ENCODE data around the gene C12orf54. TPM values are rescaled to one million over a fixed set of nuclear protein-coding genes. Genes with fewer than 3 reads are reported as not detected.

The C12orf54 gene
- total and polyA plus RNA-seq, 10 of the 15 experiments (the other 5 are each of a cell fraction or from before 2014, with no cell fraction given) = 0.79 to 7.8 (median 4.2) TPM

DNA sequence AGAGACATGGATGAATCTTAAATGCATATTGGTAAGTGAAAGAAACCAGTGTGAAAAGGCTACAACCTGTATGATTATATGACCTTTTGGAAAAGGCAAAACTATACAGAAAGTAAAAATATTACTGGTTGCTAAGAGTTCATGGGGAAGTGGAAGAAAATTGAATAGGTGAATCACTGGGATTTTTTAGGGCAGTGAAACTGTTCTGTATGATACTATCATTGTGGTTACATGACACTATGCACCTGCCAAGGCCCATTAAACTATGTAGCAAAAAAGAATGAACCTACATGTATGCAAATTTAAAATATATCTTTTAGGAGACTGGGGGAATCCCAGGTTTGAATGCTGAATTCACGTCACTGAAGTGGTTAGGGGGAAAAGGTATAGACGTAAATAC is 30.6 kb downstream of the C12orf54 start:
- Histone ChIP-seq H3K27ac (ENCODE audit: control insufficient read depth, insufficient read depth) (no peak overlapping the region), H3K4me2 (ENCODE audit: control insufficient read depth, insufficient read depth) (peak overlapping the region; percentile 13; the same call in 1 of the 2 replicates), H3K27me3 (replicated peaks in 1 of 2; ENCODE audit: control insufficient read depth in 2 of 2, insufficient read depth in 2 of 2, low read length in 1 of 2) (no peaks in the 10 kb centered on the region), H3K36me3 (ENCODE audit: control insufficient read depth in 2 of 2, insufficient read depth in 2 of 2, low read length in 1 of 2) (no peaks in the 10 kb centered on the region), H3K9ac (ENCODE audit: control insufficient read depth, insufficient read depth, low read length) (no peak overlapping the region), H3K4me3 (no peak overlapping the region), H3K9me3 (replicated peaks; ENCODE audit: control insufficient read depth, insufficient read depth, low read length) (peaks cover 4% of the 10 kb centered on the region; the same call in 2 of the 3 replicates), H3K4me1 (ENCODE audit: control insufficient read depth, insufficient read depth, low read length) (no peaks in the 10 kb centered on the region), H3K79me2 (ENCODE audit: control insufficient read depth, insufficient read depth, low read length) (no peaks in the 10 kb centered on the region), H4K20me1 (ENCODE audit: control insufficient read depth, insufficient read depth) (no peaks in the 10 kb centered on the region), H2AFZ (ENCODE audit: control insufficient read depth, low read depth, low read length) (no peak overlapping the region)
- WGBS (ENCODE audit: insufficient coverage, insufficient replicate concordance, low lambda C conversion rate, missing lambda C conversion rate) = 0% methylated on average over 2 of the region's 2 CpGs
- FAIRE-seq = peak; percentile 7
- SMC1A ChIA-PET (ENCODE audit: uncharacterized antibody, unreplicated experiment) = interaction anchor here (1.0 kb wide), 1 partner anchor 23 kb away, joined by 9 read pairs; no protein-coding TSS in a partner anchor
- peak; percentile 97 for ATAC-seq
- BruUV-seq (replicated peaks) = no TSS peak
- in situ Hi-C loops (cut with MboI) = no loop called here
- CTCF ChIA-PET = no interaction called here
- RAD21 ChIA-PET (ENCODE audit: unreplicated experiment) = no interaction called here
- POLR2A ChIA-PET = no interaction called here
- intact Hi-C loops (cut with micrococcal nuclease; ENCODE audit: unreplicated experiment) = loop anchor here (2.0 kb wide), 1 partner anchor 28 kb away; no protein-coding TSS in a partner anchor
- DNase-seq (ENCODE audit: low read depth, low spot score) = peak; percentile 38
- TF ChIP-seq IKZF2 (IDR thresholded peaks at IDR 0.05) (peak; percentile 68 to 75), EP300 (IDR thresholded peaks at IDR 0.05; ENCODE audit: borderline replicate concordance in 1 of 2, control insufficient read depth in 1 of 2, low read depth in 2 of 2, low read length in 2 of 2) (peak in 1 of 2 experiments; percentile 71; a peak in 3 of 4 replicates), GATAD2B (conservative IDR thresholded peaks at IDR 0.05; ENCODE audit: low read depth) (no peak), CHD1 (IDR thresholded peaks at IDR 0.05; ENCODE audit: low read depth, low read length) (no peak), ZSCAN29 (IDR thresholded peaks at IDR 0.05) (no peak), RFX5 (IDR thresholded peaks at IDR 0.05; ENCODE audit: low read depth, low read length) (no peak), ATF2 (IDR thresholded peaks at IDR 0.05; ENCODE audit: low read length) (peak; percentile 75), FOXM1 (IDR thresholded peaks at IDR 0.05; ENCODE audit: low read depth, low read length) (peak; percentile 68; the same call in 1 of the 2 replicates), NR2F1 (conservative IDR thresholded peaks at IDR 0.05) (peak; percentile 74), TBL1XR1 (IDR thresholded peaks at IDR 0.05; ENCODE audit: low read depth, low read length) (no peak), IKZF1 (conservative IDR thresholded peaks at IDR 0.05) (peak; percentile 54), MEF2B (IDR thresholded peaks at IDR 0.05; ENCODE audit: partially characterized antibody, poor library complexity, severe bottlenecking) (peak; percentile 18), JUNB (IDR thresholded peaks at IDR 0.05) (peak; percentile 73), DPF2 (IDR thresholded peaks at IDR 0.05) (peak; percentile 45; the same call in 1 of the 2 replicates)
- TF ChIP-seq, protein P1, sequence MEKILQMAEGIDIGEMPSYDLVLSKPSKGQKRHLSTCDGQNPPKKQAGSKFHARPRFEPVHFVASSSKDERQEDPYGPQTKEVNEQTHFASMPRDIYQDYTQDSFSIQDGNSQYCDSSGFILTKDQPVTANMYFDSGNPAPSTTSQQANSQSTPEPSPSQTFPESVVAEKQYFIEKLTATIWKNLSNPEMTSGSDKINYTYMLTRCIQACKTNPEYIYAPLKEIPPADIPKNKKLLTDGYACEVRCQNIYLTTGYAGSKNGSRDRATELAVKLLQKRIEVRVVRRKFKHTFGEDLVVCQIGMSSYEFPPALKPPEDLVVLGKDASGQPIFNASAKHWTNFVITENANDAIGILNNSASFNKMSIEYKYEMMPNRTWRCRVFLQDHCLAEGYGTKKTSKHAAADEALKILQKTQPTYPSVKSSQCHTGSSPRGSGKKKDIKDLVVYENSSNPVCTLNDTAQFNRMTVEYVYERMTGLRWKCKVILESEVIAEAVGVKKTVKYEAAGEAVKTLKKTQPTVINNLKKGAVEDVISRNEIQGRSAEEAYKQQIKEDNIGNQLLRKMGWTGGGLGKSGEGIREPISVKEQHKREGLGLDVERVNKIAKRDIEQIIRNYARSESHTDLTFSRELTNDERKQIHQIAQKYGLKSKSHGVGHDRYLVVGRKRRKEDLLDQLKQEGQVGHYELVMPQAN (conservative IDR thresholded peaks at IDR 0.05) = no peak
- TF ChIP-seq, protein P2, sequence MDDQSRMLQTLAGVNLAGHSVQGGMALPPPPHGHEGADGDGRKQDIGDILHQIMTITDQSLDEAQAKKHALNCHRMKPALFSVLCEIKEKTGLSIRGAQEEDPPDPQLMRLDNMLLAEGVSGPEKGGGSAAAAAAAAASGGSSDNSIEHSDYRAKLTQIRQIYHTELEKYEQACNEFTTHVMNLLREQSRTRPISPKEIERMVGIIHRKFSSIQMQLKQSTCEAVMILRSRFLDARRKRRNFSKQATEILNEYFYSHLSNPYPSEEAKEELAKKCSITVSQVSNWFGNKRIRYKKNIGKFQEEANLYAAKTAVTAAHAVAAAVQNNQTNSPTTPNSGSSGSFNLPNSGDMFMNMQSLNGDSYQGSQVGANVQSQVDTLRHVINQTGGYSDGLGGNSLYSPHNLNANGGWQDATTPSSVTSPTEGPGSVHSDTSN (IDR thresholded peaks at IDR 0.05; ENCODE audit: insufficient replicate concordance, low read depth, low read length) = no peak
- TF ChIP-seq, protein P3, sequence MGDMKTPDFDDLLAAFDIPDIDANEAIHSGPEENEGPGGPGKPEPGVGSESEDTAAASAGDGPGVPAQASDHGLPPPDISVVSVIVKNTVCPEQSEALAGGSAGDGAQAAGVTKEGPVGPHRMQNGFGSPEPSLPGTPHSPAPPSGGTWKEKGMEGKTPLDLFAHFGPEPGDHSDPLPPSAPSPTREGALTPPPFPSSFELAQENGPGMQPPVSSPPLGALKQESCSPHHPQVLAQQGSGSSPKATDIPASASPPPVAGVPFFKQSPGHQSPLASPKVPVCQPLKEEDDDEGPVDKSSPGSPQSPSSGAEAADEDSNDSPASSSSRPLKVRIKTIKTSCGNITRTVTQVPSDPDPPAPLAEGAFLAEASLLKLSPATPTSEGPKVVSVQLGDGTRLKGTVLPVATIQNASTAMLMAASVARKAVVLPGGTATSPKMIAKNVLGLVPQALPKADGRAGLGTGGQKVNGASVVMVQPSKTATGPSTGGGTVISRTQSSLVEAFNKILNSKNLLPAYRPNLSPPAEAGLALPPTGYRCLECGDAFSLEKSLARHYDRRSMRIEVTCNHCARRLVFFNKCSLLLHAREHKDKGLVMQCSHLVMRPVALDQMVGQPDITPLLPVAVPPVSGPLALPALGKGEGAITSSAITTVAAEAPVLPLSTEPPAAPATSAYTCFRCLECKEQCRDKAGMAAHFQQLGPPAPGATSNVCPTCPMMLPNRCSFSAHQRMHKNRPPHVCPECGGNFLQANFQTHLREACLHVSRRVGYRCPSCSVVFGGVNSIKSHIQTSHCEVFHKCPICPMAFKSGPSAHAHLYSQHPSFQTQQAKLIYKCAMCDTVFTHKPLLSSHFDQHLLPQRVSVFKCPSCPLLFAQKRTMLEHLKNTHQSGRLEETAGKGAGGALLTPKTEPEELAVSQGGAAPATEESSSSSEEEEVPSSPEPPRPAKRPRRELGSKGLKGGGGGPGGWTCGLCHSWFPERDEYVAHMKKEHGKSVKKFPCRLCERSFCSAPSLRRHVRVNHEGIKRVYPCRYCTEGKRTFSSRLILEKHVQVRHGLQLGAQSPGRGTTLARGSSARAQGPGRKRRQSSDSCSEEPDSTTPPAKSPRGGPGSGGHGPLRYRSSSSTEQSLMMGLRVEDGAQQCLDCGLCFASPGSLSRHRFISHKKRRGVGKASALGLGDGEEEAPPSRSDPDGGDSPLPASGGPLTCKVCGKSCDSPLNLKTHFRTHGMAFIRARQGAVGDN (IDR thresholded peaks at IDR 0.05) = no peak
